Gastroesophageal sphincter (tissue), 4 donors: Measurements from ENCODE around the gene GDF15. TPM values are rescaled to one million over a fixed set of nuclear protein-coding genes. Genes with fewer than 3 reads are reported as not detected.
A peak's percentile ranks its signal among the peaks of the same experiment; 100 is the strongest.

Source experiments
- ATAC-seq: fragments of 150-250 bp; one replicate; pipeline ENCODE4 v1.9.1; 2016; ENCODE audit warnings: mild to moderate bottlenecking, moderate library complexity
- H3K27ac ChIP-seq, 4 donors: fragments of 200-600 bp; sonication (generic) in 3 of 4; 1 replicate in 3 of 4; 2 replicates in 1 of 4; pipeline ENCODE4 v1.5.1; 2016 to 2019
- H3K27me3 ChIP-seq: fragments of 200-600 bp; sonication (generic); one replicate; pipeline ENCODE4 v1.5.1; 2019
- H3K36me3 ChIP-seq, 2 donors: fragments of 200-600 bp; sonication (generic); one replicate each; pipeline ENCODE4 v1.5.1; 2019; ENCODE audit warnings: control low read depth in 1 of 2
- H3K4me1 ChIP-seq, 3 donors: fragments of 200-600 bp; sonication (generic); 1 replicate in 2 of 3; 2 replicates in 1 of 3; pipeline ENCODE4 v1.5.1; 2016 to 2019; ENCODE audit warnings: control low read depth in 2 of 3
- H3K4me3 ChIP-seq, 2 donors: fragments of 200-600 bp; sonication (generic); one replicate each; pipeline ENCODE4 v1.5.1; 2019; ENCODE audit warnings: mild to moderate bottlenecking in 1 of 2, moderate library complexity in 1 of 2
- H3K9me3 ChIP-seq, 3 donors: fragments of 200-600 bp; sonication (generic); one replicate each; pipeline ENCODE4 v1.5.1; 2017 to 2019; ENCODE audit warnings: control low read depth in 2 of 3
- EP300 ChIP-seq: sonication (generic); formaldehyde crosslinking; IDR thresholded peaks from one replicate; pipeline ENCODE4 v1.6.1; 2017; ENCODE audit warnings: antibody characterized with exemption, mild to moderate bottlenecking
- POLR2A ChIP-seq, 2 donors: fragments of 450-650 bp; IDR thresholded peaks; one replicate each; pipeline ENCODE4 v1.6.1; 2017; ENCODE audit warnings: antibody characterized with exemption in 2 of 2, mild to moderate bottlenecking in 2 of 2, moderate library complexity in 1 of 2
- POLR2AphosphoS5 ChIP-seq: sonication (generic); formaldehyde crosslinking; IDR thresholded peaks from one replicate; pipeline ENCODE4 v1.6.1; 2017; ENCODE audit warnings: antibody characterized with exemption
- WGBS, 2 donors: methylation state at CpG; one replicate each; pipeline ENCODE4 v1.1.5; 2018; ENCODE audit warnings: low coverage in 1 of 2; 5-methylcytosine and 5-hydroxymethylcytosine counted together
- total RNA-seq, 4 donors: library from RNA; depleted of rRNA; stranded (reverse); fragments of >200 nt; gene quantifications; one replicate each; pipeline ENCODE4 v1.1.0, GENCODE V29; 2016
- TF ChIP-seq, protein P1 (sequence below), 4 experiments: fragments of 200-600 bp in 2 of 4; fragments of 450-650 bp in 2 of 4; sonication (generic) in 1 of 4; IDR thresholded peaks; one replicate each; pipeline ENCODE4 v1.5.1; 2017 to 2019; ENCODE audit warnings: antibody characterized with exemption in 4 of 4, mild to moderate bottlenecking in 2 of 4, moderate library complexity in 2 of 4

The GDF15 gene
- total RNA-seq, 4 donors from 2014 or later, result 0.62 to 3.7 (median 3.0) TPM

GRCh38 chr19:18427080-18427742 lies 41.3 kb downstream of the GDF15 start:
- H3K27ac ChIP-seq, result peak overlapping the region in 3 of 4 donors; percentile 84 to 86 (median 85)
- WGBS, 2 donors, result no CpG with 5 or more reads among the region's 16 CpGs
- no peak for TF ChIP-seq EP300
- TF ChIP-seq POLR2AphosphoS5, result no peak
- TF ChIP-seq, protein P1, sequence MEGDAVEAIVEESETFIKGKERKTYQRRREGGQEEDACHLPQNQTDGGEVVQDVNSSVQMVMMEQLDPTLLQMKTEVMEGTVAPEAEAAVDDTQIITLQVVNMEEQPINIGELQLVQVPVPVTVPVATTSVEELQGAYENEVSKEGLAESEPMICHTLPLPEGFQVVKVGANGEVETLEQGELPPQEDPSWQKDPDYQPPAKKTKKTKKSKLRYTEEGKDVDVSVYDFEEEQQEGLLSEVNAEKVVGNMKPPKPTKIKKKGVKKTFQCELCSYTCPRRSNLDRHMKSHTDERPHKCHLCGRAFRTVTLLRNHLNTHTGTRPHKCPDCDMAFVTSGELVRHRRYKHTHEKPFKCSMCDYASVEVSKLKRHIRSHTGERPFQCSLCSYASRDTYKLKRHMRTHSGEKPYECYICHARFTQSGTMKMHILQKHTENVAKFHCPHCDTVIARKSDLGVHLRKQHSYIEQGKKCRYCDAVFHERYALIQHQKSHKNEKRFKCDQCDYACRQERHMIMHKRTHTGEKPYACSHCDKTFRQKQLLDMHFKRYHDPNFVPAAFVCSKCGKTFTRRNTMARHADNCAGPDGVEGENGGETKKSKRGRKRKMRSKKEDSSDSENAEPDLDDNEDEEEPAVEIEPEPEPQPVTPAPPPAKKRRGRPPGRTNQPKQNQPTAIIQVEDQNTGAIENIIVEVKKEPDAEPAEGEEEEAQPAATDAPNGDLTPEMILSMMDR (IDR thresholded peaks at IDR 0.05), result no peak
- no peak for TF ChIP-seq POLR2A (IDR thresholded peaks at IDR 0.05)
- no peaks in the 10 kb centered on the region for H3K27me3 ChIP-seq
- no peaks in the 10 kb centered on the region for H3K9me3 ChIP-seq
- H3K4me3 ChIP-seq, result no peak overlapping the region
- peaks cover 0 to 98% (median 51%) of the 10 kb centered on the region in 3 donors for H3K4me1 ChIP-seq
- ATAC-seq, result no peak
- H3K36me3 ChIP-seq, result peaks cover 0 to 13% of the 10 kb centered on the region in 2 donors

DNA sequence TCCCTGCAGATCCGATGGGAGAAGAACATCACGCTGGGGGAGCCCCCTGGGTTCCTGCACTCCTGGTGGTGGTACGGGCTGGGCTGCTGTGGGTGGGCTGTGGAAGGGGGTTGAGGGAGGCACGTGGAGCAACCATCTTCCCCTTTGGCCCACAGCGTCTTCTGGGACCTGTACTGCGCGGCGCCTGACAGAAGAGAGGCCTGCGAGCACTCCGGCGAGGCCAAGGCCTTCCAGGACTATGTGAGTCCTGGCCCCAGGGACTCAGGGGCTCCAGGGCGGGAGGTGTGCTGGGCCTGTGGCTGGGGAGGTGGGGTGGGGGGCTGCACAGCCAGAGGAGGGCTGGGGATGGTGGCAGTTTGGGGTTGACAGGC lies 41.8 kb downstream of the GDF15 start:
- ATAC-seq, result no peak
- no CpG with 5 or more reads among the region's 12 CpGs for WGBS, 2 donors
- H3K27ac ChIP-seq, result peak overlapping the region in 3 of 4 donors; percentile 84 to 86 (median 85)
- H3K4me3 ChIP-seq, result no peak overlapping the region
- peaks cover 0 to 98% (median 47%) of the 10 kb centered on the region in 3 donors for H3K4me1 ChIP-seq
- no peak for TF ChIP-seq EP300
- no peak for TF ChIP-seq POLR2A (IDR thresholded peaks at IDR 0.05)
- TF ChIP-seq, protein P1 (IDR thresholded peaks at IDR 0.05), result no peak
- TF ChIP-seq POLR2AphosphoS5, result no peak
- H3K36me3 ChIP-seq, result peaks cover 0 to 13% of the 10 kb centered on the region in 2 donors
- no peaks in the 10 kb centered on the region for H3K9me3 ChIP-seq
- no peaks in the 10 kb centered on the region for H3K27me3 ChIP-seq

DNA sequence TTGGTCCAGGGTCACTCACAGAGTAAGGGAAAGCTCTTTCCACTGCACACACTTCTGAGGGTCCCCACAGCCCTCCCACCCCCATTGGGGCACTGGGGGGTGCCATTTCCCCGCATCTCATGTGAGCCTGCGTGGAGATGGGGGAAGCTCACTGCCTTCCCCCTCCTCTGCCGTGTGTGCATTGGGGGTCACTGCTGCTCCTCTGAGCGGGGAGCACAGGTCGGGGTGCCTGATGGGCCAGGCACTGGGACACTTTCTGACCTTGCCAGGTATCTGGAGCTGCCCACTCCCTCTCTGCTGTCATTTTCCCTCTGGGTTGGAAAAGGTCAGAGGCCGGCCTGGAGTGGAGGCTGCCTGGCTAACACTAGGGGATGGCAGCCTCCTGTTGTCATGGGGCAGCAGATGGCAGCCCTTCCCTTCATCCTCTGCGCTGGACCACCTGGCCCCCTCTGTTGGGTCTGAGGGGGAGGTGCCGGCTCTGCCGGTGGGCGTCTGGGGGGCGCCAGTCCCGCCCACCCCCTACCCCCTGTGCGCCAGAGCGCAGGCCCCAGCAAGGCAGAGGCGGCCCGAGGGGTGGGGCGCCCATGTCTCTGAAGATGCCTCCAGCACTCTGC lies 42.3 kb downstream of the GDF15 start:
- Histone ChIP-seq H3K27me3 (no peaks in the 10 kb centered on the region), H3K9me3 (no peaks in the 10 kb centered on the region), H3K4me3 (peak overlapping the region in 1 of 2 donors; percentile 60), H3K27ac (peak overlapping the region in 3 of 4 donors; percentile 79 to 85 (median 84)), H3K4me1 (peaks cover 0 to 98% (median 50%) of the 10 kb centered on the region in 3 donors), H3K36me3 (peaks cover 0 to 13% of the 10 kb centered on the region in 2 donors)
- ATAC-seq, result no peak
- TF ChIP-seq EP300 (no peak), POLR2AphosphoS5 (no peak), POLR2A (IDR thresholded peaks at IDR 0.05) (no peak)
- TF ChIP-seq, protein P1 (IDR thresholded peaks at IDR 0.05), result no peak
- WGBS, 2 donors, result no CpG with 5 or more reads among the region's 17 CpGs

DNA sequence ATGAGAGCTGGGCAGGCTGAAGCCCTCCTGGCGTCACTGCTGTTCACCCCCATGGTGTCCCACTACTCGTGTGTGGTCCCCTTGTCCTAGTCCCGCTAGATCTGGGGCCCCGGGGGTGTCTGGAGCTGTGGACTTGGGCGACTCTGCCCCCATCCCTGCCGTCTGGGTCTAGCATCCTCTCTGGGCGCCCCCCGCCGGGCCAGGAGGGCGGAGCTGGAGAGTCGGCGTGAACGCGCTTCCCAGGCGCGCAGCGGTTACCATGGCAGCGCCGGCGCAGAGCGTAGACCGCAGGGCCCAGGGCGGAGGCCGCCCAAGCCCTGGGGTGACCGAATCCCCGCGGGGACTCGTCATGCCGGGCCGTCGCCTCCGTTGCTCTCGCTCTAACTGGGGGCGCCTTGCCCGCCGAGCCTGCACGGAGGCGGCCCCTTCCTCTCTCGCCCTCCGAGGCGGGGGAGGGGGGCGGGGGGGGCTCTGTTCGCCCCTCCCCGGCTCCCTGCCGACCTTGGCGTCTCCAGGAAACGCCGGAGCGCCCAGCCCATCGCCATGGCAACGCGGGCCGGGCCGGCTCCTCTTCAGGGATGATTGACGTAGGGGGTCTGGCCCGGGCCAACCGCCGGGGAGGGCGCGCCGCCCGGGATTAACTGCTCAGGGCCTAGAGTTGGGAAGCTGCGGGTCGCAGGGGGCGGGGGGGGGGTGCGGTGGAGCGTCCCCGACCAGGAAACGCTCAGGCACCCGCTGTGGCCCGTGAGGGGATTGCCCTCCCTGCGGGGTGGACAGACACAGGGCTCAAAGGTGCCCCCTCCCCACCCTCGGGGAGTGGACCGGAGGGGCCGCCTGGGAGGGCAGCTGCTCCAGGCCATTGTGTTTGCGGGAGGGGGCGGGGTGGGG lies 43.1 kb downstream of the GDF15 start:
- H3K27me3 ChIP-seq, result no peaks in the 10 kb centered on the region
- H3K36me3 ChIP-seq, result peaks cover 0 to 13% of the 10 kb centered on the region in 2 donors
- H3K9me3 ChIP-seq, result no peaks in the 10 kb centered on the region
- no peak for TF ChIP-seq POLR2AphosphoS5
- TF ChIP-seq, protein P1 (IDR thresholded peaks at IDR 0.05), result peak in 1 of 4 experiments; percentile 8
- peak overlapping the region; percentile 28 to 60 for H3K4me3 ChIP-seq
- H3K4me1 ChIP-seq, result peaks cover 0 to 98% (median 47%) of the 10 kb centered on the region in 3 donors
- no CpG with 5 or more reads among the region's 77 CpGs for WGBS, 2 donors
- peak overlapping the region; percentile 0 to 85 (median 82) for H3K27ac ChIP-seq
- ATAC-seq, result peak; percentile 72
